Measurements from ENCODE around the gene TBCK.
"Not testable (repeated sequence)": the region's sequence is repeated elsewhere in the genome, so short reads cannot be mapped to it uniquely, and the experiment has no call there.

Gene TBCK

DNA sequence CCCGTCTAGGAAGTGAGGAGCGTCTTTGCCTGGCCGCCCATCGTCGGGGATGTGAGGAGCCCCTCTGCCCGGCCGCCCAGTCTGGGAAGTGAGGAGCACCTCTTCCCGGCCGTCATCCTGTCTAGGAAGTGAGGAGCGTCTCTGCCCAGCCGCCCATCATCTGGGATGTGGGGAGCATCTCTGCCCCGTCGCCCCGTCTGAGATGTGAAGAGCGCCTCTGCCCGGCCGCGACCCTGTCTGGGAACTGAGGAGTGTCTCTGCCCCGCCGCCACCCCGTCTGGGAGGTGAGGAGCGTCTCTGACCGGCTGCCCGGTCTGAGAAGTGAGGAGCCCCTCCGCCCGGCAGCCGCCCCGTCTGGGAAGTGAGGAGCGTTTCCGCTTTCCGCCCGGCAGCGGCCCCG is 5.2 kb upstream of the TBCK start:
- DNase-seq = not testable (repeated sequence)

DNA sequence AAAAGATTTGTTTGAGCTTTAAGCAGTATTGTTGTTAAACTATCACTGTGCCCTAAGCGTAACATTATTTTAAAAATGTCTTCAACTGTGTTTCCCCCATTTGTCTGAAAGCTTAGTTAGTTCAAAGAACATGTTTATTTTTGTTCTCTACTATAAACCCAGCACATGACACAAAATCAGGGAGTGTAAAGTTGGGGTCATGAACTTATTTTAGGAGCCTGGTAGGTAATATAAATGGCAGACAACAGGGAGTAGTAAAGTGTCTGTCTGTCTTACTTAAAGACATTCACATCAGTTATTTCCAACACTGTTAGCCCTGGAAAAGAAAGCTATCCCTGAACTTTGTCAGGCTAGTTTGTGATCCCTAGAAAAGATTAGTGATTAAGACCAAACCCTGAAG is 4.2 kb upstream of the TBCK start:
- no peak for DNase-seq

GRCh38 chr4:106318511-106318910 is 2.5 kb upstream of the TBCK start:
- no peak for DNase-seq

DNA sequence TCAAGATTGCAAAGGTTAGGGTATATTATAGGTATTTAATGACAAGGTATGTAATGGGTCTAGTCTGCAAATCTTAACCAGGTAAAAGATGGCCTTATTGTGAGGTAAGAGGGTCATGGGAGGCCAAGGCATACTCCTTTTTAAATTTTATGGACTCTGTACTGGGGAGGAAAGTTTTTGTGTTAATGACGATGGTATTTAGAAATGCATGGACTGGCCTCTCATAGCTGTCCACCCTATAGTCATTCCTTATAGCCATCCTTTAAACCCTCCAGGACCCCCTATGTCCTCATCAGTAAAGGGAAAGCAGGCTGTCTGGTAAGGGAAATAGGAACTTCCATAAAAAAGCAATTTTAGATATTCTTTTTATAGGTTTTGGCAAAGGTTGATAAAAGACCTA is 1.8 kb upstream of the TBCK start:
- DNase-seq = no peak

GRCh38 chr4:106316773-106317409 is 882 bp upstream of the TBCK start:
- DNase-seq = no peak

DNA sequence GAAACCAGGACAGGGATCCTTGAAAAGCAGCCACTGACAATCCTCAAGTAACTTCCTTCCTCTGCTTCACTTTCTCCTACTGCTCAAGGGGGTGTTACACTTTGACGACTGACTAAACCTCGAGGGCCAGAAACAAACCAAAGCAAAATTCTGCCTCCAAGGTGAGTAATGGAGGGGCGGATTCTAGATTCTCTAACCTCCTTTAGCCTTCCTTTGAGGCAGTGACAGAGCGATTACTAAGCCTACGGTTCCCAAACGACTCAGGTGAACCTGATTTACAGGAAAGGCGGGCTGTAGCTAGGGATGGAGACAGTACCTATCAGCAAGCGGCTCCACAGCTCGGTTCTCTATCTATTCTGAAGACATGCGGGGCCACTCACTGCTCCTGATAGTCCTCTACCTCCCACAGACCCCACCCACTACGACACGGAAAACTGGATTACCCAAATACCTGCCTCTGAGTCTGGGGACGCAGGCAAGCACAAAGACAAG is 487 bp downstream of the TBCK start:
- peak; percentile 51 for DNase-seq

- DNase-seq = no peak
Observed at GRCh38 chr4:106314960-106315359, 1.0 kb downstream of the TBCK start.

- DNase-seq = no peak
Observed at GRCh38 chr4:106312997-106313522, 2.9 kb downstream of the TBCK start.

DNA sequence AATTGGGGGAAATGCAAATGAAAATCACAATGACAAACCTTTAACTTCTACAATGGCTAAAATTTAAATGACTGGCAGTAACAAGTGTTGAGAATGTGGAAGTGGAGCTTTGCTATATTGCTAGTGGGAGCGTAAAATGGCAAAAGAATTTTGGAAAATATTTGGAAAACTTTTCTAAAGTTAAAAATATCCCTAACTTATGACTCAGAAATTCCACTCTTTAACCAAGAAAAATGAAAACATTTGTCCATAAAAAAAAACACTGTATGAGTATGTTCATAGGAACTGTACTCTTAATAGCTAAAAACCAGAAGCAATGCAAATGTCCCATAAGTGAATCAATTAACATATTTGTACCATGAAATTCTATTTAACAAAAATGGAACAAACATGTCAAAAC is 3.6 kb downstream of the TBCK start:
- no peak for DNase-seq

DNA sequence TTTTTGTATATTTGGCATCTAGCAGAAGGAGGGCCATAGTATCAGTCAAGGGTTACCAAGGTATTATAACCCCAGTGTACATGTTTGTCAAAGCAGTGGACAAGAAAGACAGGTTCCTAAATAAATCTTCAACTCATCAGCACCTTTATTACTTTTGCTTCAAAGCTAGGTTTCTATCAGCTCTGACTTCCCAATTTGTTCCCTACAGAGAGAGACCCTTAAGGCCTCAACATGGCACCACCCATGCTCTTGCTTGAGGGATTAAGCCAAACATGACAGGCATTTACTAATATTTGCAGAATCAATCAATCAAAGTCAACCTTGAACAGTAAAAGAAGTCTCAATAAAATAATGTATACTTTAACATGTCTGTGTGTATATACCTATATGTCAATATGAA is 9.4 kb downstream of the TBCK start:
- DNase-seq = no peak

GRCh38 chr4:106305435-106306055 is 10.5 kb downstream of the TBCK start:
- DNase-seq = no peak

- no peak for DNase-seq
Observed at GRCh38 chr4:106304632-106305031, 11.4 kb downstream of the TBCK start.

- no peak for DNase-seq
Observed at GRCh38 chr4:106303548-106304281, 12.3 kb downstream of the TBCK start.

- DNase-seq = no peak
Observed at GRCh38 chr4:106302062-106302438, 14.0 kb downstream of the TBCK start.

- no peak for DNase-seq
Observed at GRCh38 chr4:106301393-106302061, 14.5 kb downstream of the TBCK start.

DNA sequence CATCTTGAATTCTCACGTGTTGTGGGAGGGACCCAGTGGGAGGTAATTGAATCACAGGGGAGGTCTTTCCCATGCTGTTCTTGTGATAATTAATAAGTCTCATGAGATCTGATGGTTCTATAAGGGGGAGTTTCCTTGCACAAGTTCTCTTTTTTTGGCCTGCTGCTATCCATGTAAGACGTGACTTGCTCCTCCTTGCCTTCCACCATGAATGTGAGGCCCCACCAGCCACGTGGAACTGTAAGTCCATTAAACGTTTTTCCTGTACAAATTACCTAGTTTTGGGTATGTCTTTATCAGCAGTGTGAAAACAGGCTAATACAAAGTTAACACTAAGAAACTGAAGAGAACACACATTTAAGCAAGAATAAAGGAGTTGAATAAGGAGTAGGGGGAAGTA is 16.0 kb downstream of the TBCK start:
- DNase-seq = no peak

- no peak for DNase-seq
Observed at GRCh38 chr4:106297245-106298035, 18.6 kb downstream of the TBCK start.

DNA sequence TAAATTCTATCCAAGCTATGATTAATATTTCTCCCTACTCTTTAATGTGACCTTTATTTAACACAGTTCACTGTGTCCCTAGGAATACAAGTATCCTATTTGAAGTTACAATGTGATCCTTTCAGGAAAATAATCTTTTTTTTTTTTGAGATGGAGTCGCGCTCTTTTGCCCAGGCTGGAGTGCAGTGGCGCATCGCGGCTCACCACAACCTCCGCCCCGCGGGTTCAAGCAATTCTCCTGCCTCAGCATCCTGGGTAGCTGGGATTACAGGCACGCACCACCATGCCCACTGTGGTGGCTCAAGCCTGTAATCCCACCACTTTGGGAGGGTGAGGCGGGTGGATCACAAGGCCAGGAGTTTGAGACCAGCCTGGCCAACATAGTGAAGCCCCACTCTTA is 21.9 kb downstream of the TBCK start:
- DNase-seq = no peak

DNA sequence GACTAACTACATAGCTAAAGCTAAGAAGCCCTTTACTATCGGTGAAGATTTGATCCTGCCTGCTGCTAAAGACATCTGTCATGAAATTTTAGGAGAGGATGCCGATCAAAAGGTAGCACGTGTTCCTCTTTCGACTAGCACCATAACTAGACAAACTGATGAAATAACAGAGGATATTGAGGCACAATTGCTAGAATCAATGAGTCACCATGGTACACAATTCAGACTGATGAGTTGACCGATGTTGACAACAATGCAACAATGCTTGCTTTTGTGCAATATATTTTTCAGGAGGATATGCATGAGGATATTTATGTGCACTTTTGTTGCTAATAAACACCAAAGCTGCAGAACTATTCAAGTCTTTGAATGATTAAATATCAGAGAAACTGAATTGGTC is 24.3 kb downstream of the TBCK start:
- no peak for DNase-seq

DNA sequence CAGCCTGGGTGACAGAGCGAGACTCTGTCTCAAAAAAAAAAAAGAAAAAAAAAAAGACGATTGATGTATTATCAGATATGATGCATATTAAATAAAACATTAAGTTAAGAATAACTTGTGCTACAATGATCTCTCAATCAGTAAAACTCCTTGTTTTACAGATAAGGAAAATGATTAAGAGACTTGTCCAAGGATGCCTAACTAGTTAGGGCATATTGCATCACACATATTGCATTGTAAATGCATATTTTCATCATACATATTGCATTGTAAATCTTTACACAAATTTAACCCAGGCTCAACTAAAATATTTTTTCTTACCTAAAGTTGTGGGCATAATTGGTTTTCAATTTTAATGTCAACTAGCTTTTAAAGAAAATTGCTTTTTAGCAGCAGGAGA is 26.3 kb downstream of the TBCK start:
- DNase-seq = no peak

GRCh38 chr4:106287353-106287969 is 28.5 kb downstream of the TBCK start:
- DNase-seq = no peak

DNA sequence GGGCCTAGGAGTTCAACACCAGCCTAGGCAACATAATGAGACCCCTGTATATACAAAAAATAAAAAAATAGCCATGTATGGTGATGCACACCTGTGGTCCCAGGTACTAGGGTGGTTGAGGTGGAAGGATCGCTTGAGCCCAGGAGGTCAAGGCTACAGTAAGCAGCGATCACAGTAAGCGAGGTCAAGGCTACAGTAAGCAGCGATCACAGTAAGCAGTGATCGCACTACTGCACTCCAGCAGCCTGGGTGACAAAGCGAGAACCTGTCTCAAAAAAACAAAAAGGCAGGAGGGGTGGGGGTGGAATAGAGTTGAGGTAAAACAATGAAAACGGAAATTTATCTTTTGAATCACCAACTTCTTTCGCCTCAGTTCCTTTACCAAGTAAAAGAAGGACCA is 29.4 kb downstream of the TBCK start:
- DNase-seq = no peak

All from activated CD4-positive, alpha-beta T cell treated with anti-CD3 and anti-CD28 coated beads for 48 hours (primary cell).